ENCODE measurements around the gene NALCN. TPM values are rescaled to one million over a fixed set of nuclear protein-coding genes. Genes with fewer than 3 reads are reported as not detected.

The NALCN gene
- total and polyA plus RNA-seq, 2 experiments from 2014 or later: not detected

DNA sequence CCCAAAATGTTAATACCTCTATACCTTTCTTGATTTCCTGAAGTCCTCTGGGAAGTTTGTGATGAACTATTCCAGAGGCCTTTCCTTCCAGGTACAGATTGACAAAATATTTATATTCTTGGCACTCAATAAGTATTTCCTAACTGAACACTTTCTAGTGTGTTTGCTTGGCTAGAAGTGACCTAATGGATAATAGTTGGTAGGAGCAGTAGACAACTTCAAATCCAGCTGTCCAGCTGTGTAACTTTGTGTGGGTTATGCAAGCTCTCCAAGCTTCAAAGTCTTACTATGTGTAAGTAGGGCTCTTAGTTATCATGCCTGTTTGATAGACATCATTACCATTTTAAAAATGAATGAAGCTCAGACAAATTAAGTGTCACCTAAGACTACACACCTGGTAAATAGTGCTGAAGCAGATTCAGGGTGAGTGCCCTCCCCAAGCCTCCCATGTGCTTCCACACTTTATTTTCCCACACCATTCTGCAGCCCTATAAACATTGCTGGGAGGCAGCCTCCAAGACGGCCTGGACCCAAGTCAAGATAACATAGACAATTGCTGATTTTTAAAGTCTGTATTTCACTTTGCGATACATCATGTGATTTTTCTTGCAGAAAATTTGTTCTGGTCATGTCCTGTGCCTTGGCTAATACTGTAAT lies 196.6 kb downstream of the NALCN start:
- H3K4me1 ChIP-seq (ENCODE audit: low read depth): no peaks in the 10 kb centered on the region
- no peak overlapping the region for H3K4me3 ChIP-seq
- TF ChIP-seq CTCF (IDR thresholded peaks at IDR 0.05; ENCODE audit: low read depth, low read length): no peak
- no peak overlapping the region for H3K27ac ChIP-seq
- H3K27me3 ChIP-seq: peaks cover 3% of the 10 kb centered on the region
- no peaks in the 10 kb centered on the region for H3K36me3 ChIP-seq
- DNase-seq (ENCODE audit: low read depth in 1 of 2, low spot score in 1 of 2): no peak
- H3K9me3 ChIP-seq (ENCODE audit: low read depth): no peaks in the 10 kb centered on the region

DNA sequence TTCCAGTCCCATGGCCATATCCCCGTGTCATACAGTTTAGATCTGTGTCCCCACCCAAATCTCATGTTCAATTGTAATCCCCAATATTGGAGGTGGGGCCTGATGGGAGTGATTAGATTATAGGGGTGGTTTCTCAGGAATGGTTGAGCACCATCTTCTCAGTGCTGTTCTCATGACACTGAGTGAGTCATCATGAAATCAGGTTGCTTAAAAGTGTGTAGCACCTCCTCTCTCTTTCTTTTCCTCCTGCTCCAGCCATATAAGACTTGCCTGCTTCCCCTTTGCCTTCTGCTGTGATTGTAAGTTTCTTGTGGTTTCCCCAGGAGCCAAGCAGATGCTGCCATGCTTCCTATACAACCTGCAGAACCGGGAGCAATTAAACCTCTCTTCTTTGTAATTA lies 197.8 kb downstream of the NALCN start:
- no peaks in the 10 kb centered on the region for H3K9me3 ChIP-seq (ENCODE audit: low read depth)
- TF ChIP-seq CTCF (IDR thresholded peaks at IDR 0.05; ENCODE audit: low read depth, low read length): no peak
- no peak overlapping the region for H3K27ac ChIP-seq
- H3K36me3 ChIP-seq: no peaks in the 10 kb centered on the region
- no peak for DNase-seq (ENCODE audit: low read depth in 1 of 2, low spot score in 1 of 2)
- H3K27me3 ChIP-seq: peaks cover 3% of the 10 kb centered on the region
- no peaks in the 10 kb centered on the region for H3K4me1 ChIP-seq (ENCODE audit: low read depth)
- no peak overlapping the region for H3K4me3 ChIP-seq

DNA sequence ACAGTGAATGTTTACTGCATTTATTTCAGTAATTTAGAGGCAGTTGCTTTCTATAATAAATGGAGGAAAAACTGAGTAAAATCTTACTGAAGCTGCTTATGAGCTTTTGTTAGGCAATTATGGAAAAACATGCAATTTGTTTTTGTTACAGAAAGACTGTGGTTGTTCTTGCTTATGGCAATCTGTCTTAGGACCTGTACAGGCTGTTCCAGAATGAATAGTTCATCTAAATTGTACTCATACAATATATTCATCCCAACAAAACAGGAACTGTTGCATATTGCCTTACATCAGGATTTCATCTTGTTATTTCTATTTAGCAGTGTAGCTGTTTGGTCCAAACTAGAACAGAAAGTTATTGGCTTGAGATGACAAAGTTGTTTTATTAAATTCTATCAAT lies 199.2 kb downstream of the NALCN start:
- no peaks in the 10 kb centered on the region for H3K36me3 ChIP-seq
- no peak for DNase-seq (ENCODE audit: low read depth in 1 of 2, low spot score in 1 of 2)
- no peaks in the 10 kb centered on the region for H3K4me1 ChIP-seq (ENCODE audit: low read depth)
- TF ChIP-seq CTCF (IDR thresholded peaks at IDR 0.05; ENCODE audit: low read depth, low read length): no peak
- H3K27me3 ChIP-seq: peaks cover 3% of the 10 kb centered on the region
- H3K4me3 ChIP-seq: no peak overlapping the region
- no peaks in the 10 kb centered on the region for H3K9me3 ChIP-seq (ENCODE audit: low read depth)
- no peak overlapping the region for H3K27ac ChIP-seq

DNA sequence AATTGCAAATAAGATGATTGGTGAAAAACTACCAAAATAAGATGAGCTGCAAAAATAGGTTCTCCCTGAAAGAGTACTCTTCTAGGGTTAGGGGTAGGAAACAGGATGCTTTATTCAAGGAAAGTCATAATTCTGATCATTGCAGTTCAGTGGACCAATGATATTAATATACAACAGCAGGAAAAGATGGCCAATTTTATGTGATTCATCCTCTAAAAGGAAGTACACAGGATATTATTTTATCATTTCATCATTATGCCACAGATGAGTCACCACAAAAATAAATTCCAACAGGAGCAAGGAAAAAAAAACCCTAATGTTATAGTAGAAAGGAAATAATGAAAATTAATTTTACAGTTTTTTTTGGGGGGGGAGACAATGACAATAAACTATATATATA lies 205.0 kb downstream of the NALCN start:
- H3K36me3 ChIP-seq: no peaks in the 10 kb centered on the region
- H3K4me1 ChIP-seq (ENCODE audit: low read depth): no peaks in the 10 kb centered on the region
- no peaks in the 10 kb centered on the region for H3K27me3 ChIP-seq
- DNase-seq (ENCODE audit: low read depth in 1 of 2, low spot score in 1 of 2): peak in 1 of 2 donors; percentile 5
- no peak for TF ChIP-seq CTCF (IDR thresholded peaks at IDR 0.05; ENCODE audit: low read depth, low read length)
- no peaks in the 10 kb centered on the region for H3K9me3 ChIP-seq (ENCODE audit: low read depth)
- H3K4me3 ChIP-seq: no peak overlapping the region
- H3K27ac ChIP-seq: no peak overlapping the region

DNA sequence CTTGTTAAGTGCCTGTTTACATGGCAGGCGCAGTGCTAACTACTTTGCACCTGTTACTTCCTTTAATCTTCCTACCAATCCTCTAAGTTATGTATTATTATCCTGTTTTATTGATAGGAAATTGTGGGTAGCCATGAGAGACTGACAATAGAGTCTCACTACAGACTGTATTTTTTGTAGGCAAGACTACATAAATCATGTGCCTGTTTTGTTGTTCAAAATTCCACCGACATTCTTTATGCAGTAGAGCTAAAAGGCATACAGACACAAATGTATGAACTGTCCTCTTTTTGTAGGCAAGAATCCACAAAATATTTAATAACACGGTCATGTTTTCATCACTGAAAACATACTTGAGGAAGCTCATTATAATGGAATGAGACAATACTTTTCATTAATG lies 205.5 kb downstream of the NALCN start:
- DNase-seq (ENCODE audit: low read depth in 1 of 2, low spot score in 1 of 2): no peak
- no peaks in the 10 kb centered on the region for H3K36me3 ChIP-seq
- TF ChIP-seq CTCF (IDR thresholded peaks at IDR 0.05; ENCODE audit: low read depth, low read length): no peak
- no peaks in the 10 kb centered on the region for H3K27me3 ChIP-seq
- no peaks in the 10 kb centered on the region for H3K4me1 ChIP-seq (ENCODE audit: low read depth)
- H3K9me3 ChIP-seq (ENCODE audit: low read depth): no peaks in the 10 kb centered on the region
- H3K27ac ChIP-seq: no peak overlapping the region
- no peak overlapping the region for H3K4me3 ChIP-seq
